BLaER1 treated with 17β-estradiol and CSF1 and Interleukin-3, amounts not matched to agents 10 nM and 100 nM (cell line): ENCODE results near the gene CFAP61.
A peak's percentile ranks its signal among the peaks of the same experiment; 100 is the strongest.

ENCODE experiments used
- H3K27ac ChIP-seq, 11 experiments: shearing (Covaris generic); formaldehyde crosslinking; 2 replicates each; pipeline ENCODE4 v1.8.1; 2022
- H3K27me3 ChIP-seq, 11 experiments: shearing (Covaris generic); formaldehyde crosslinking; 2 replicates each; pipeline ENCODE4 v1.8.1; 2022
- H3K36me3 ChIP-seq, 11 experiments: shearing (Covaris generic); formaldehyde crosslinking; 2 replicates each; pipeline ENCODE4 v1.8.1; 2022
- H3K4me1 ChIP-seq, 10 experiments: shearing (Covaris generic); formaldehyde crosslinking; 2 replicates each; pipeline ENCODE4 v1.8.1; 2022
- H3K4me2 ChIP-seq, 11 experiments: shearing (Covaris generic); formaldehyde crosslinking; 2 replicates each; pipeline ENCODE4 v1.8.1; 2022
- H3K4me3 ChIP-seq, 10 experiments: shearing (Covaris generic); formaldehyde crosslinking; 2 replicates each; pipeline ENCODE4 v1.8.1; 2022
- H3K9ac ChIP-seq, 11 experiments: shearing (Covaris generic); formaldehyde crosslinking; 2 replicates each; pipeline ENCODE4 v1.8.1; 2022
- H3K9me3 ChIP-seq, 11 experiments: shearing (Covaris generic); formaldehyde crosslinking; replicated peaks in 1 of 11; 2 replicates each; pipeline ENCODE4 v1.8.1; 2022
- H4K20me1 ChIP-seq, 11 experiments: shearing (Covaris generic); formaldehyde crosslinking; 2 replicates each; pipeline ENCODE4 v1.8.1; 2022
- Cebpa-rat ChIP-seq, 11 experiments: shearing (Covaris generic); IDR thresholded peaks; 2 replicates each; pipeline ENCODE4 v1.8.1; 2022

The CFAP61 gene

DNA sequence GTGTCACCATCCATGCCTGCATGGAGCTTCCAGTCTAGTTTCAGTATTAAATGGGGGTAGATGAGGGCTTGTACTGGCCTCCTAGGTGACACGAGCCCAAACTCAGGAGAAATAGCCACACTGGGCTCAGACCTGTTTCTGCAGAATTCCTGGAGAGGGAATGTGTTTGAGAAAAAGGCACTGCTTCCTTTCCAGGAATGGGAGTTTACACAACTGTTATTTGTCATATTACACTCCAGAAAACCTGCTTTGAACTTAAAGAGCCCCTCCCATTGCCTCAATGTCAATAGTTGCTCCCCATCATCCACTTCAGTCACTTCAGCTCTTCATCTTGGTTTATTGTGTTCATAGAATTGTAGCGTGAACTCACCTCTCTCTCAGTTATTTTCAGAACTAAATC lies 151.5 kb downstream of the CFAP61 start:
- H3K36me3 ChIP-seq = no peaks in the 10 kb centered on the region
- TF ChIP-seq Cebpa-rat (IDR thresholded peaks at IDR 0.05) = no peak
- H3K9me3 ChIP-seq = no peaks in the 10 kb centered on the region
- peaks cover 11 to 32% (median 26%) of the 10 kb centered on the region in 10 experiments for H3K4me1 ChIP-seq
- H3K27ac ChIP-seq = 0 out of 22 replicates have a peak overlapping the region, but pooled peaks of 1 of the 11 experiments have one; percentile 7
- H3K4me2 ChIP-seq = peak overlapping the region in 4 of 11 experiments; percentile 7 to 31 (median 24); a peak in 3 of 22 replicates
- H4K20me1 ChIP-seq = no peaks in the 10 kb centered on the region
- no peak overlapping the region for H3K9ac ChIP-seq
- H3K4me3 ChIP-seq = no peak overlapping the region
- 0 out of 22 replicates have a peak, but pooled peaks cover 0 to 5% (median 0%) of the 10 kb centered on the region in 11 experiments for H3K27me3 ChIP-seq

GRCh38 chr20:20204256-20204655 lies 151.9 kb downstream of the CFAP61 start:
- H3K4me2 ChIP-seq = peak overlapping the region in 8 of 11 experiments; percentile 7 to 40 (median 23); a peak in 10 of 22 replicates
- no peaks in the 10 kb centered on the region for H3K9me3 ChIP-seq
- H3K4me3 ChIP-seq = no peak overlapping the region
- H3K4me1 ChIP-seq = peaks cover 11 to 32% (median 26%) of the 10 kb centered on the region in 10 experiments
- H3K27me3 ChIP-seq = 0 out of 22 replicates have a peak, but pooled peaks cover 0 to 5% (median 0%) of the 10 kb centered on the region in 11 experiments
- H4K20me1 ChIP-seq = no peaks in the 10 kb centered on the region
- no peaks in the 10 kb centered on the region for H3K36me3 ChIP-seq
- H3K9ac ChIP-seq = no peak overlapping the region
- no peak for TF ChIP-seq Cebpa-rat (IDR thresholded peaks at IDR 0.05)
- H3K27ac ChIP-seq = 0 out of 22 replicates have a peak overlapping the region, but pooled peaks of 1 of the 11 experiments have one; percentile 7

DNA sequence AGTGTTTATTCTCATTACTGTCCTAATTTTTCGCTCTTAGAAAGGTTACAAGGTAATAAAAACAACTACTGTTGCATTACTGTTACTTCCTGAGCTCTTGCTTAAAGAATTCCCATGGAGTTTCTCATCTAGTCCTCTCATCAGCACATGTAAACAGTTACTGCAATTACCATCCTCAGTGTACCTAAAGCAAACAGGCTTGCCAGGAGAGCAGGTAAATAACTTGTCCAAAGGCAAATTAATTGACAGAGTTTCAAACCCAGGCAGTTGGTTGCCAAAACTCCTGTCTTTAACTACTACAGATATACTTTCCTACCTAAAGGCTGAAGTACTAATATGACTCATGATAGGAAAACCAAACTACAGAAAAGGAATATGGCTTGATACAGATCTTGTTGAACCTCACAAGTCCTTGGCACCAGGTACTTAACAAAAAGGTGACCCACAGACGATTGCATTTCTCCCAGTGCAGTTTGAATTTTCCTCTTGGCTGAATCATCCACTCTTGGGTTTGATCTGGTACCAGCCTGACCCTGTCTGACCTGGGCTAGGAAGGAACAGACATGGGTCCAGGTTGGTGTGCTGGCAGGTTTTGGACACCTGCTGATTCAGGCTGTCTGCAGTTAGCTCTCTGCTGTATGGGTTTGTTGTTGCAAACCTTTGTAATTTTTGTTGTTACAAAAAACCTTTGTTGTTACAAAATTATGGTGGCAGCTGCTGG lies 153.0 kb downstream of the CFAP61 start:
- Histone ChIP-seq H3K27me3 (0 out of 22 replicates have a peak, but pooled peaks cover 0 to 5% (median 0%) of the 10 kb centered on the region in 11 experiments), H3K4me3 (no peak overlapping the region), H4K20me1 (no peaks in the 10 kb centered on the region), H3K9ac (no peak overlapping the region), H3K36me3 (no peaks in the 10 kb centered on the region), H3K27ac (no peak overlapping the region), H3K9me3 (no peaks in the 10 kb centered on the region), H3K4me1 (peaks cover 12 to 38% (median 29%) of the 10 kb centered on the region in 10 experiments), H3K4me2 (peak overlapping the region in 2 of 11 experiments; percentile 6 to 17; a peak in 2 of 22 replicates)
- TF ChIP-seq Cebpa-rat (IDR thresholded peaks at IDR 0.05) = no peak

DNA sequence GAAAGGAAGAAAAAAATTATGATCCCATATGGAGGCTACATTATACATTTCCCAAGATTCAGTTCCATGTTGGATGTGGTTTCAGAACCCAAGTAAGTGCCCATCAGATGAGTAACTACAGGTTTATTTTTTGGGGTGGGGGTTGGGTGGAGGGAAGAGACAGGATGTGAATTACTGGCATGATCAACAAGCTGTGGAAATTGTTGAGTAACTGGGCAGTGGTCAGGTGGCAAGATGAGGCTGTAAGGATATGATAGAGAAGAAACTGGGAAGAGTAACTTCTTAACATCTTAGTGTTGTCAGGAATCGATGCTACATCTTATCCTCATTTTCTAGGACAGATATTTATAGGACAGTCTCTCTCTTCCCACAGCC lies 153.5 kb downstream of the CFAP61 start:
- peaks cover 9 to 37% (median 29%) of the 10 kb centered on the region in 10 experiments for H3K4me1 ChIP-seq
- peak overlapping the region in 2 of 11 experiments; percentile 6 to 17; a peak in 2 of 22 replicates for H3K4me2 ChIP-seq
- H3K9me3 ChIP-seq = no peaks in the 10 kb centered on the region
- no peaks in the 10 kb centered on the region for H4K20me1 ChIP-seq
- 0 out of 22 replicates have a peak, but pooled peaks cover 0 to 5% (median 0%) of the 10 kb centered on the region in 11 experiments for H3K27me3 ChIP-seq
- no peak overlapping the region for H3K4me3 ChIP-seq
- no peak for TF ChIP-seq Cebpa-rat (IDR thresholded peaks at IDR 0.05)
- no peak overlapping the region for H3K9ac ChIP-seq
- H3K27ac ChIP-seq = no peak overlapping the region
- H3K36me3 ChIP-seq = no peaks in the 10 kb centered on the region

DNA sequence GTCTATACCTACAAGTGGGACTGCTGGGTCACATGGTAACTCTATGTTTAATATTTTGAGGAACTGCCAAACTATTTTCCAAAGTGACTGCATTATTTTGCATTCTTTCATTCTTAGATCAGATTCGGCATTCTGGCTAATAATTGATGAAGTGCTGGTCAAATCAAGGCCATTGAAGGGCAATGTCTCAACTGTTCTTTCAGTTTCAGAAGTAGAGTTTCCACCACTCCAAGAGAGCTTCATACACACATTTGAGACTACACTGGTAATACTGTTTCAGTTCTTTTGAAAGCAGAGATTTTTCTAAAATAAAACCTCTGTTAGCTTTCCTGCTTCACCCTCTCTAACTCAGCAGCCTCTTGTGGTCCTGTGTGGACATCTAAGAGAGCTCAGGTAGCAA lies 154.5 kb downstream of the CFAP61 start:
- Histone ChIP-seq H3K27ac (no peak overlapping the region), H3K4me1 (peaks cover 0 to 33% (median 24%) of the 10 kb centered on the region in 10 experiments; a peak in 16 of 20 replicates), H3K4me3 (no peak overlapping the region), H3K9ac (no peak overlapping the region), H3K9me3 (no peaks in the 10 kb centered on the region), H3K4me2 (no peak overlapping the region), H3K27me3 (0 out of 22 replicates have a peak, but pooled peaks cover 0 to 5% (median 0%) of the 10 kb centered on the region in 11 experiments), H4K20me1 (no peaks in the 10 kb centered on the region), H3K36me3 (no peaks in the 10 kb centered on the region)
- no peak for TF ChIP-seq Cebpa-rat (IDR thresholded peaks at IDR 0.05)

- peaks cover 0 to 38% (median 26%) of the 10 kb centered on the region in 10 experiments; a peak in 16 of 20 replicates for H3K4me1 ChIP-seq
- H3K9me3 ChIP-seq = no peaks in the 10 kb centered on the region
- no peaks in the 10 kb centered on the region for H3K36me3 ChIP-seq
- H3K27me3 ChIP-seq = 0 out of 22 replicates have a peak, but pooled peaks cover 0 to 5% (median 0%) of the 10 kb centered on the region in 11 experiments
- no peak overlapping the region; a peak in 1 of 22 replicates for H3K4me2 ChIP-seq
- H3K27ac ChIP-seq = no peak overlapping the region
- H3K9ac ChIP-seq = no peak overlapping the region
- no peak overlapping the region for H3K4me3 ChIP-seq
- no peak for TF ChIP-seq Cebpa-rat (IDR thresholded peaks at IDR 0.05)
- no peaks in the 10 kb centered on the region for H4K20me1 ChIP-seq
Measured at GRCh38 chr20:20207291-20207690, 155.0 kb downstream of the CFAP61 start.

- no peak overlapping the region for H3K9ac ChIP-seq
- H4K20me1 ChIP-seq = no peaks in the 10 kb centered on the region
- no peak for TF ChIP-seq Cebpa-rat (IDR thresholded peaks at IDR 0.05)
- no peaks in the 10 kb centered on the region for H3K9me3 ChIP-seq
- peak overlapping the region in 1 of 11 experiments; percentile 8; a peak in 2 of 22 replicates for H3K4me2 ChIP-seq
- H3K27ac ChIP-seq = no peak overlapping the region
- H3K27me3 ChIP-seq = 0 out of 22 replicates have a peak, but pooled peaks cover 0 to 5% (median 0%) of the 10 kb centered on the region in 11 experiments
- H3K36me3 ChIP-seq = no peaks in the 10 kb centered on the region
- peaks cover 0 to 44% (median 32%) of the 10 kb centered on the region in 10 experiments; a peak in 16 of 20 replicates for H3K4me1 ChIP-seq
- no peak overlapping the region for H3K4me3 ChIP-seq
Measured at GRCh38 chr20:20207872-20208271, 155.5 kb downstream of the CFAP61 start.

- no peak for TF ChIP-seq Cebpa-rat (IDR thresholded peaks at IDR 0.05)
- Histone ChIP-seq H3K4me2 (peak overlapping the region in 10 of 11 experiments; percentile 23 to 54 (median 41); a peak in 19 of 22 replicates), H3K9me3 (no peaks in the 10 kb centered on the region), H3K27me3 (0 out of 22 replicates have a peak, but pooled peaks cover 0 to 5% (median 0%) of the 10 kb centered on the region in 11 experiments), H3K9ac (no peak overlapping the region), H3K27ac (no peak overlapping the region; a peak in 1 of 22 replicates), H4K20me1 (no peaks in the 10 kb centered on the region), H3K36me3 (no peaks in the 10 kb centered on the region), H3K4me3 (no peak overlapping the region), H3K4me1 (peaks cover 0 to 51% (median 43%) of the 10 kb centered on the region in 10 experiments; a peak in 16 of 20 replicates)
Measured at GRCh38 chr20:20209684-20210083, 157.4 kb downstream of the CFAP61 start.

GRCh38 chr20:20210327-20210726 lies 158.0 kb downstream of the CFAP61 start:
- H3K9ac ChIP-seq = no peak overlapping the region; a peak in 1 of 22 replicates
- H3K4me2 ChIP-seq = peak overlapping the region in 9 of 11 experiments; percentile 26 to 54 (median 43); a peak in 18 of 22 replicates
- peaks cover 0 to 57% (median 48%) of the 10 kb centered on the region in 10 experiments; a peak in 16 of 20 replicates for H3K4me1 ChIP-seq
- no peak for TF ChIP-seq Cebpa-rat (IDR thresholded peaks at IDR 0.05)
- 0 out of 22 replicates have a peak, but pooled peaks cover 0 to 5% (median 0%) of the 10 kb centered on the region in 11 experiments for H3K27me3 ChIP-seq
- no peak overlapping the region for H3K4me3 ChIP-seq
- H4K20me1 ChIP-seq = no peaks in the 10 kb centered on the region
- H3K36me3 ChIP-seq = no peaks in the 10 kb centered on the region
- H3K9me3 ChIP-seq = no peaks in the 10 kb centered on the region
- H3K27ac ChIP-seq = peak overlapping the region in 1 of 11 experiments; percentile 10; a peak in 1 of 22 replicates
